SK-N-DZ (cell line): Measurements from ENCODE around the gene TPP1.

Experiments
- DNase-seq: peaks from one replicate; pipeline ENCODE4 v3.0.0-alpha.2; 2015; ENCODE audit warnings: low spot score

Gene TPP1

DNA sequence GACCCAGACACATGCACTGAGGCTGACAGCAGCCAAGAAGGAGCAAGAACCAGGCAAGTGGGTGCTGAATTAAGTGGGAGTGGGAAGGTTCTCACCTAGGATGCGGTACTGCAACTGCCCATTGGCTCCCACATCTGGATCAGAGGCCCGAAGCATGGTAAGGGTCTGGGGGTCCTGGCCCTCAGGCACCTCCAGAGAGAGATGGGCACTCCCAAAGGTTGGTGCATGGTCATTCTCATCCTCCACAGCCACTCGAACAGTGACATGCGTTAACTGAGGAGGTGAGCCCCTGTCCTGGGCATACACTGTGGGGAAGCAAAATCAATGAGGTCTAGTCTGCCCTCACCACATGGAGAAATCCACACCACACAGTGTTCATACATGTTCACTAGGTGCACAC is 9.3 kb upstream of the TPP1 start:
- DNase-seq, result no peak

- DNase-seq, result no peak
Observed at GRCh38 chr11:6627762-6628241, 8.6 kb upstream of the TPP1 start.

- DNase-seq, result no peak
Observed at GRCh38 chr11:6626971-6627761, 7.9 kb upstream of the TPP1 start.

GRCh38 chr11:6625832-6626420 is 6.7 kb upstream of the TPP1 start:
- DNase-seq, result no peak

DNA sequence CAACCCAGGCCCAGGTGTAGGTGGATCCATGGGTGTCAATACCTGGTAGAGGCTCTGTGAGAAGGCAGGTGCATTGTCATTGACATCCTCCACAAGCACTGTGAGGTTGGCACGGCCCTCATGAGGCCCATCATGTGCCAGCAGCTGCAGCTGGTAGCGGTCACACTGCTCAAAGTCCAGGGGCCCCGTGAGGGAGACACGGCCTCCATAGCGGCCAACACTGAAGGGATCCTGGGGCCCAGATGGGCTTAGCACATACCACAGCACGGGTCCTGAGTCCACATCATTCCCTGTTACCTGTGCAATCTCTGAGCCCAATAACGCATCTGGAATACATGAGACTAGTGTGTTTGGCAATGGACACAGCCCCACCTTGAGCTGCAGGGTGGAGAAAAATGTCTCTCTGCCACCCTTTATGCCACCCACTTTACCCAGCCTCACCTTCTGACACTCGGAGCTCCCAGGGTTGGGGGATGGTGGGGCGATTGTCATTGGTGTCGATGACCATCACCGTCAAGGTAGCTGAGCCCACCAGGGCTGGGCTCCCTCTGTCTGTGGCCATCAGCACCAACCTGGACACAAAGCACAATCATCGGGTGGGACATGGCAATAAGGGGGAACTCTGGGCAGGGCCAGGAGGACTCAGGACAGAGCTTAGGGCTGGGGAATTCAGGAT is 6.1 kb upstream of the TPP1 start:
- no peak for DNase-seq

DNA sequence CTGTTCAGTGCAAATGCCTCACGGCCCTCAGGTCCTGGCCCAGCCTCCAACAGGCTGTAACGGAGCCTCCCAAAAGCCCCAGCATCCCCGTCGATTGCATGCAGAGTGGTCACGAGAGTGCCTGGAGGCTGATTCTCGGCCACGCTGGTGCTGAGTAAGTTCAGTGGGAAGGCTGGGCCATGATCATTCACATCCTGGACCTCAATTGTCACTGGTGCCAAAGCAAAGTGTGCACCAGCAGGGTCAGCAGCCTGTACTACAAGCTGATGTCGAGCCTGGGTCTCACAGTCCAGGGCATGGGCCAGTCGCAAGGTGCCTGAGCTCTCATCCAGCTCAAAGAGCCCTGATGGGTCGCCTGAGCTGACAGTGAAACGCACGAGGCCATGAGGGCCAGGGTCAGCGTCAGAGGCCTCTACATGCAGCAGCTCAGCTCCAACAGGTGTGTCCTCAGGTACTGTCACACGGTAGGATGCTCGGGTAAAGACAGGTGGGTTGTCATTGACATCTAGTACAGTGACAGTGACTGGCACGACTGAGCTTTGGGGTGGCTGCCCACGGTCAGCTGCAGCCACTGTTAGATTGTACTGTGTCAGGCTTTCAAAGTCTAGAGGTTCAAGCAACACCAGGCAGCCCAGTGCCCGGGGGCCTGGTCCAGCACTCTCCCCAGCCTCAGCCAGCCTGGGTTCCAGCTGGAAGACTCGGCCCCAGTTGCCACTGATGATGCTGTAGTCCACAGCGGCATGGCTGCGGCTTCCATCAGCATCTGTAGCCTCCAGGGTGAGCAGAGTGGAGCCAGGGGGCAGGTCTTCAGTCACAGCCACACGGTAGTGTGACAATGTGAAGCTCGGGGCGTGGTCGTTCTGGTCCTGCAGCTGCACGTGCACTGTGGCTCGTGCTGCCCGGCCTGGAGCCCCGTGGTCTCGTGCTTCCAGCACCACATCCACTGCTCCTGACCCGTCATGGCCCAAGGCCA is 4.5 kb upstream of the TPP1 start:
- no peak for DNase-seq

- no peak for DNase-seq
Observed at GRCh38 chr11:6622261-6623171, 3.3 kb upstream of the TPP1 start.

GRCh38 chr11:6621711-6622211 is 2.5 kb upstream of the TPP1 start:
- DNase-seq, result no peak

DNA sequence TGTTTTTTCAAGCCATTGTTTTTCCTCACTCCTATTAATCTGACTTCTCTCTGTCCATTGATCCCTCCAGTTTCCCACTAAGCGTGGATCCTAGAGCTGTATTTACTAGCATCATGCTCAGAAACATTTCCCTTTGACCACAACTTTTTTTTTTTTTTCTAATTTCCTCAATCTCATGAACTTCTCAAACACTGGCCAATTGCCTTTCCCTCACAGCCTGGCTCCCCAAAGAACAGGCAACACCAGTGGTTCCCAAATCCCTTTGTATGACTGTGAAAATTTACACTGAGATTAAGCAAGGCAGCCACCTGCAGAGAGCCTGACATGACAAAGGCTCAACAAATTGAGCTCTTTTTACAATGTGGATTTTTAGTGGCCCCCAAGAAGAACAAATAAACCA is 1.4 kb upstream of the TPP1 start:
- DNase-seq, result no peak

DNA sequence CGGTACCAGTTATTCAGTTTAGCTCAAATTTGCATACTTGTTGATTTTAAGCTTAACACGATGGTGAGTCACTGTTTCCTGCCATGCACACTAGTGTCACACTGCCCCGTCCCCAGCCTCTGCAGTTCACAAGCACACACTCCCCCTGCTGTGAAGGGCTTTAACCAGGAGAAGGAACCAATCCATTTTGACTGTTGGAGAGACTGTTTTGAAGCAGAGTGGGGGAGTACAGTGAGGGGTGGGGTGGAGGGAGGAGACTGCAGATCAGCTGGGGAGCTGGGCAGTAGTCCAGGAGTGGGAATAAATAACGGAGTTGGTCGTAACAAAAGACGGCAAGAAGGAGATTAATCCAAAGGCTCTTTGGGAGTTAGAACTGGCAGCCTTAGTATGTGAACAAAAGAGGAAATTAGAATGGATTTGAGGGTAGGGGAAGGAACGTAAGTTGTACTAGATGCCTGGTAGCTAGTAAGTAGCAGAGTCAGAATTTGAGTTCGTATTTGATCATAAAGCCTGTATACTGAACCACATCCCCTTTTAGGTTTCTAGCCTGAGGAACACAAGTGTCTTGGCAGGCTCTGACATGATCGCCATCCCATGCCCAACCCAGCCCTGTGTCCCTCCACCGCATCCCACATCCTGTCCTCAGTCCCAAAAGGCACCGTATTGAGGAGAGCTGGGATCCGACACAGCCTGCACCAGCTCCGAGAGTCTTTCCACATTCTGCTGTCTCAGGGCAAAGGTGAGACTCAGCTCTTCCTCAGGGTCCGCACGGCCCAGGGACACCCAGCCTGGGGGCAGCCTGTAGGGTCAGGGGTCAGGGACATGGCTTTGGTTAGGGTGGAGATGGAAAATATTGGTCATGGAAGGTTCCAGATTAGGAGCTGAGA is 862 bp downstream of the TPP1 start:
- no peak for DNase-seq

DNA sequence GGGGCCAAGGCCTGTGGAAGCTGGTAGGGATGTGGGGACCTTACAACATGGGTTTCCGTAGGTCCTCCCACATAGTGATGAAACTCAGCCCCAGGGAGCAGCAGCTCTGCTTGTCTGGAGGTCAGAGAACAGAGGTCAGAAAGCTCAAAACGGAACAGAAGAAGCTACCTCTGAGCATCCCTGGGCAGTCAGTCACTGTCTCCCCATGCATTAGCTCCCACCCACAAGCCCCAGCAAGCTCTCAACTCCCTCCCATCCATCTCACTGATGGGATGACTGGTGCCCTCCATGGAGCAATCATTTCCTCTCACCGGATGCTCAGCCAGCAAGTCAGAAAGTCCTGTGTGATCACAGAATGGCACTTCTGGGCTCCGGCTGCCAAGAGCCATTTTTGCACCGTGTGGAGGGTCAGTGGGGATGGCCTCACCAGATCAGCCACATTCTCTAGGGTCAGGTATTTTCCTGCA is 1.9 kb downstream of the TPP1 start:
- DNase-seq, result no peak

DNA sequence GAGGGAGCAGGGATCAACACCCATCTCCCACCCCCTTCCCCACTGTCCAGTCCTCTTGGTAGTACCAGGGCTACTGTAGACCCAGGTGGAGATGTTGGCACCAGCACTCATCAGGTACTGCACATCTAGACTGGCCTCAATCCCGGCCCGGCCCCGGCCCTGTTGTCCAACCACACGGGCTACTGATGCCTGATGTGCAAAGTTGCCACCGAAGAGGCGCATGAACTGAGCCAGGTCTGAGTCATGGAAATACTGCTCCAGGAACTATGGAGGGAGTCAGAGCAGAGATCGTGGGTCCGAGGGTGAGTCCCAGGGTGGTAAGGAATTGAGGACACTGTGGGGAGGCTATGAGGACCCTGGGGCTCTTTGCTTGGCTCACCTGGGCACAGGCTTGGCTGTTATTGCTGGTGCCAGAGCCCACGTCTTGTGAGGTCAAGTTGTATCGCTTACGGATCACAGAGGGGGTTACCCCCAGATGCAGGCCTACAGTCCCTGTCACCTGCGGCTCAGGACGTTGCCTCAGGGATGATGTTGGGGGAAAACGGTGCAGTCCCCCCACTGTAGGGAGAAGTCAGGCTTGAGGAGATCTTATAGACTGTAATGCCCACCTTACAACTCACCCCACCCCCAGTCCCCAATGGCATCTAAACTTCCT is 2.5 kb downstream of the TPP1 start:
- DNase-seq, result no peak

DNA sequence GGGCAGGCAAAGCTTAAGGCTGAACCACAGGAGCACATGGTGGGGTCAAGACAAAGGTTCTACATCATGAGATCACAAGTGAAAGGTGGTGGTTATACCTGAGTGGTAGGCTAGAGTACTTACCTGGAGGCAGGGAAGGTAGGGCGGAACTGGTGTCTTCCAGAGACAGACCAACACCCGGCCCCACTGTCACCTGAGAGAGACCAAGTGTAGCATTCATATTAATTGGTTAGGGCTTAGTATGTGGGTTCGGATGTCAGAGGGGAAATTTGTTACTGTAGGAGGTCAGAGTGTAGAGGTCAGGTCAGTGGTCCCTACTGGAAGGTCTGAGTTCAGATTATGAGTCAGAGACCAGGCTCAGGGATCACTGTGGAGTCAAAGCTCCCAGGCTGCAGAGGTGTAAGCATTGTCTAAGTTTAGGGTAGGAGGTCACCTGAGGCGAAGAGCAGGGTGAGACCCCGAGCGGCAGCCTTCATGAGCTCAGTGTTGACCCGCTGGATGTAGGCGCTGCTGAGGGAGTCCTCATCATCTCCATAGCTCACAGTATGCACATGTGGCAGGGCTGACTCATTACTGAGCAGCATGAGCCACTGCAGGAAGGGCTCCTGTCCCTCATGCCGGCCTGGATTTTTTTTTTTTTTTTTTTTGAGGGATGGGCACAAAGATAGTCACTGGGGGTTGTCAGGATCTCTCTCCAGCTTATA is 3.2 kb downstream of the TPP1 start:
- no peak for DNase-seq

- no peak for DNase-seq
Observed at GRCh38 chr11:6615046-6615445, 4.2 kb downstream of the TPP1 start.

GRCh38 chr11:6614446-6614845 is 4.8 kb downstream of the TPP1 start:
- DNase-seq, result no peak

DNA sequence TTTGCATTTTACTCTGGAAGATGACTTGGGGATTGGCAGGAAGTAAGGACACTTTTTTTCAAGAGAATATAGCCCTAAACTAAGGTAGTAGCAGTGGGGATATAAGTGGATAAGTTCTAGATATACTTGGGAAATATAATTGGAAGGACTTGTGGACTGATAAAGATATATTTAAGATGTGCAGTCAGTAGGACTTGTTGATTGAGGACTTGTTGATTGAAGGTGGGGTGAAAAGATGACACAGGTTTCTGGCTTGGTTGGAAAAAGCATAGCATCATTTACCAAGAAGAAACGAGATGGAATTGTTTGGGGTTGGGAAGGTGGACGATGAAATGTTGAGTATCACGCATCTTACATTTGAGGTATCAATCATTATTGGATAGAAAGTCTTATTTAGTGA is 5.7 kb downstream of the TPP1 start:
- DNase-seq, result no peak

DNA sequence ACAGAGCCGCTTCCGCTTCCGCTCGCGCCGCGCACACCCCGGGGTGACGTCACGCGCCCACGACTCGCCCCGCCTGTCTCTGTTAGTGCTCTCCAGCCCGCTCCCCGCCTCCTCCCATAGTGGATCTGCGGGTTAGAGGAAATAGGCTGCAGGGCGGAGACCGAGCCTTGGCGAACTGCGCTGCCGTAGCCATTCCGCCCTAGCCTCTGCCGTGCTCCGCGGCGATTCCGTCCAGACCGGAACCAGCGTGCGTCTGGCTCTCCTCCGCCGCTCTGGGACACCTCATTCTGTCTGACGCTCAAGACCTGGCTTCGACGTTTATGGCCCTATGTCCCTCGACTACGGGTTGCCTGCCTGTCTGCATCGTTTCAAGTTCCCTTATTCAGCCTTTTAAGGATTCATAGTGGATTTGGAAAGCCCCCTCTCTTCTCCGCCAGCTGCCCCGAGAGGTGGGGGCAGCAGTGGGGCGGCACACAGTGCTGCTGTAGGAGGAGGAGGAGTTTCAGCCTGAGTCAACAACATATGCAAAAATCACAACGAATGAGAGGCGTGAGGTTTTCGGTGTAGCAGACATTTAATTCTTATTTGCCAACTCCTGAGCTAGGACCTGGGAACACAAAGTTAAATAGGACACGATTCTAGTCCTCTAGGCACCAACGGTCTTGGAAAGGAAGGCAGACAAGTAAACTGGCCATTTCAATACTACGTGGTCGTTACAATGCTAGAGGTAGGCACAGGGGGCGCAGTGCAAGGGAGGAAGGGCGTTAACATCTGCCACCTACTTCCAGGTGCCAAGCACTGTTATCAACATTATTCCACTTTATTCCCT is 6.8 kb downstream of the TPP1 start, which contains the start of gene TAF10:
Gene TAF10, minus strand, starts transcription at position 4 of the 829 bp plus-strand sequence. CDS start 27 bp downstream, outside the sequence.
- DNase-seq, result peak; percentile 93
